ENCODE measurements around the gene UBE2Q2.
"Not testable (repeated sequence)": the region's sequence is repeated elsewhere in the genome, so short reads cannot be mapped to it uniquely, and the experiment has no call there.

The UBE2Q2 gene

GRCh38 chr15:75864213-75865059 lies 21.2 kb downstream of the UBE2Q2 start:
- no peaks in the 10 kb centered on the region for H3K36me3 ChIP-seq (ENCODE audit: control insufficient read depth, insufficient read depth, low read length)
- no peaks in the 10 kb centered on the region for H3K27me3 ChIP-seq (ENCODE audit: control insufficient read depth, insufficient read depth, low read length, poor library complexity, severe bottlenecking)
- H3K4me1 ChIP-seq (ENCODE audit: control insufficient read depth, insufficient read depth, low read length), result peaks cover 10% of the 10 kb centered on the region
- H3K9me3 ChIP-seq (ENCODE audit: control insufficient read depth, low read length), result no peaks in the 10 kb centered on the region
- no peak overlapping the region for H3K27ac ChIP-seq (ENCODE audit: insufficient read depth, low read depth, low read length, poor library complexity, severe bottlenecking)
- WGBS, 2 experiments, result 95 to 100% methylated on average over 3 of the region's 5 CpGs
- no peak overlapping the region for H3K4me3 ChIP-seq (ENCODE audit: insufficient read depth, low read depth, low read length)

- H3K9me3 ChIP-seq (ENCODE audit: control insufficient read depth, low read length); H3K27ac ChIP-seq (ENCODE audit: insufficient read depth, low read depth, low read length, poor library complexity, severe bottlenecking); H3K27me3 ChIP-seq (ENCODE audit: control insufficient read depth, insufficient read depth, low read length, poor library complexity, severe bottlenecking); H3K4me3 ChIP-seq (ENCODE audit: insufficient read depth, low read depth, low read length); H3K36me3 ChIP-seq (ENCODE audit: control insufficient read depth, insufficient read depth, low read length): not testable (repeated sequence)
- peaks cover 10% of the 10 kb centered on the region for H3K4me1 ChIP-seq (ENCODE audit: control insufficient read depth, insufficient read depth, low read length)
- WGBS, 2 experiments, result 85 to 89% methylated on average over 1 of the region's 1 CpG
These were observed 22.8 kb downstream of the UBE2Q2 start for GRCh38 chr15:75866045-75866444.

- Histone ChIP-seq H3K9me3 (ENCODE audit: control insufficient read depth, low read length) (no peaks in the 10 kb centered on the region), H3K27ac (ENCODE audit: insufficient read depth, low read depth, low read length, poor library complexity, severe bottlenecking) (no peak overlapping the region), H3K27me3 (ENCODE audit: control insufficient read depth, insufficient read depth, low read length, poor library complexity, severe bottlenecking) (no peaks in the 10 kb centered on the region), H3K4me3 (ENCODE audit: insufficient read depth, low read depth, low read length) (no peak overlapping the region), H3K36me3 (ENCODE audit: control insufficient read depth, insufficient read depth, low read length) (no peaks in the 10 kb centered on the region), H3K4me1 (ENCODE audit: control insufficient read depth, insufficient read depth, low read length) (peaks cover 10% of the 10 kb centered on the region)
These were observed 23.7 kb downstream of the UBE2Q2 start for GRCh38 chr15:75866916-75867315.

- H3K36me3 ChIP-seq (ENCODE audit: control insufficient read depth, insufficient read depth, low read length), result no peaks in the 10 kb centered on the region
- 70 to 78% methylated on average over 4 of the region's 4 CpGs for WGBS, 2 experiments
- H3K27ac ChIP-seq (ENCODE audit: insufficient read depth, low read depth, low read length, poor library complexity, severe bottlenecking), result no peak overlapping the region
- no peaks in the 10 kb centered on the region for H3K9me3 ChIP-seq (ENCODE audit: control insufficient read depth, low read length)
- H3K4me3 ChIP-seq (ENCODE audit: insufficient read depth, low read depth, low read length), result no peak overlapping the region
- peaks cover 10% of the 10 kb centered on the region for H3K4me1 ChIP-seq (ENCODE audit: control insufficient read depth, insufficient read depth, low read length)
- H3K27me3 ChIP-seq (ENCODE audit: control insufficient read depth, insufficient read depth, low read length, poor library complexity, severe bottlenecking), result no peaks in the 10 kb centered on the region
These were observed 24.2 kb downstream of the UBE2Q2 start for GRCh38 chr15:75867449-75867848.

GRCh38 chr15:75868019-75868418 lies 24.8 kb downstream of the UBE2Q2 start:
- Histone ChIP-seq H3K27me3 (ENCODE audit: control insufficient read depth, insufficient read depth, low read length, poor library complexity, severe bottlenecking) (no peaks in the 10 kb centered on the region), H3K9me3 (ENCODE audit: control insufficient read depth, low read length) (no peaks in the 10 kb centered on the region), H3K4me3 (ENCODE audit: insufficient read depth, low read depth, low read length) (no peak overlapping the region), H3K27ac (ENCODE audit: insufficient read depth, low read depth, low read length, poor library complexity, severe bottlenecking) (no peak overlapping the region), H3K36me3 (ENCODE audit: control insufficient read depth, insufficient read depth, low read length) (no peaks in the 10 kb centered on the region), H3K4me1 (ENCODE audit: control insufficient read depth, insufficient read depth, low read length) (peaks cover 10% of the 10 kb centered on the region)
- WGBS, 2 experiments, result 98 to 99% methylated on average over 3 of the region's 3 CpGs

GRCh38 chr15:75869446-75869845 lies 26.2 kb downstream of the UBE2Q2 start:
- H3K36me3 ChIP-seq (ENCODE audit: control insufficient read depth, insufficient read depth, low read length), result peaks cover 10% of the 10 kb centered on the region
- H3K4me1 ChIP-seq (ENCODE audit: control insufficient read depth, insufficient read depth, low read length), result peaks cover 10% of the 10 kb centered on the region
- no peaks in the 10 kb centered on the region for H3K9me3 ChIP-seq (ENCODE audit: control insufficient read depth, low read length)
- H3K27me3 ChIP-seq (ENCODE audit: control insufficient read depth, insufficient read depth, low read length, poor library complexity, severe bottlenecking), result no peaks in the 10 kb centered on the region
- no peak overlapping the region for H3K4me3 ChIP-seq (ENCODE audit: insufficient read depth, low read depth, low read length)
- H3K27ac ChIP-seq (ENCODE audit: insufficient read depth, low read depth, low read length, poor library complexity, severe bottlenecking), result no peak overlapping the region

GRCh38 chr15:75871589-75871988 lies 28.3 kb downstream of the UBE2Q2 start:
- not testable (repeated sequence) for H3K4me3 ChIP-seq (ENCODE audit: insufficient read depth, low read depth, low read length); H3K27me3 ChIP-seq (ENCODE audit: control insufficient read depth, insufficient read depth, low read length, poor library complexity, severe bottlenecking); H3K27ac ChIP-seq (ENCODE audit: insufficient read depth, low read depth, low read length, poor library complexity, severe bottlenecking); H3K4me1 ChIP-seq (ENCODE audit: control insufficient read depth, insufficient read depth, low read length); H3K9me3 ChIP-seq (ENCODE audit: control insufficient read depth, low read length)
- peaks cover 14% of the 10 kb centered on the region for H3K36me3 ChIP-seq (ENCODE audit: control insufficient read depth, insufficient read depth, low read length)
- 93% methylated on average over 1 of the region's 1 CpG for whole genome bisulfite sequencing, 2 experiments

GRCh38 chr15:75872403-75872990 lies 29.2 kb downstream of the UBE2Q2 start:
- H3K9me3 ChIP-seq (ENCODE audit: control insufficient read depth, low read length), result no peaks in the 10 kb centered on the region
- peaks cover under 1% of the 10 kb centered on the region for H3K4me1 ChIP-seq (ENCODE audit: control insufficient read depth, insufficient read depth, low read length)
- no peak overlapping the region for H3K4me3 ChIP-seq (ENCODE audit: insufficient read depth, low read depth, low read length)
- H3K27ac ChIP-seq (ENCODE audit: insufficient read depth, low read depth, low read length, poor library complexity, severe bottlenecking), result no peak overlapping the region
- no peaks in the 10 kb centered on the region for H3K27me3 ChIP-seq (ENCODE audit: control insufficient read depth, insufficient read depth, low read length, poor library complexity, severe bottlenecking)
- WGBS, 2 experiments, result 90 to 96% methylated on average over 2 to 4 of the region's 4 CpGs
- peaks cover 14% of the 10 kb centered on the region for H3K36me3 ChIP-seq (ENCODE audit: control insufficient read depth, insufficient read depth, low read length)

GRCh38 chr15:75884041-75884440 lies 40.8 kb downstream of the UBE2Q2 start:
- WGBS, 2 experiments, result 100% methylated on average over 1 of the region's 1 CpG; no CpG with 5 or more reads in 1 of the 2 experiments
- Histone ChIP-seq H3K27ac (ENCODE audit: insufficient read depth, low read depth, low read length, poor library complexity, severe bottlenecking) (no peak overlapping the region), H3K36me3 (ENCODE audit: control insufficient read depth, insufficient read depth, low read length) (no peaks in the 10 kb centered on the region), H3K4me1 (ENCODE audit: control insufficient read depth, insufficient read depth, low read length) (no peaks in the 10 kb centered on the region), H3K4me3 (ENCODE audit: insufficient read depth, low read depth, low read length) (no peak overlapping the region), H3K9me3 (ENCODE audit: control insufficient read depth, low read length) (no peaks in the 10 kb centered on the region), H3K27me3 (ENCODE audit: control insufficient read depth, insufficient read depth, low read length, poor library complexity, severe bottlenecking) (no peaks in the 10 kb centered on the region)

- 89 to 100% methylated on average over 1 of the region's 1 CpG for WGBS, 2 experiments
- H3K27ac ChIP-seq (ENCODE audit: insufficient read depth, low read depth, low read length, poor library complexity, severe bottlenecking), result no peak overlapping the region
- no peak overlapping the region for H3K4me3 ChIP-seq (ENCODE audit: insufficient read depth, low read depth, low read length)
- H3K27me3 ChIP-seq (ENCODE audit: control insufficient read depth, insufficient read depth, low read length, poor library complexity, severe bottlenecking), result no peaks in the 10 kb centered on the region
- no peaks in the 10 kb centered on the region for H3K4me1 ChIP-seq (ENCODE audit: control insufficient read depth, insufficient read depth, low read length)
- H3K36me3 ChIP-seq (ENCODE audit: control insufficient read depth, insufficient read depth, low read length), result no peaks in the 10 kb centered on the region
- no peaks in the 10 kb centered on the region for H3K9me3 ChIP-seq (ENCODE audit: control insufficient read depth, low read length)
These were observed 43.9 kb downstream of the UBE2Q2 start for GRCh38 chr15:75887178-75887577.
